Measurements from ENCODE around the gene C2orf78. TPM values are rescaled to one million over a fixed set of nuclear protein-coding genes. Genes with fewer than 3 reads are reported as not detected.
"Not testable (repeated sequence)": the region's sequence is repeated elsewhere in the genome, so short reads cannot be mapped to it uniquely, and the experiment has no call there.

The C2orf78 gene
- total RNA-seq, 1 donor from 2014 or later: not detected

DNA sequence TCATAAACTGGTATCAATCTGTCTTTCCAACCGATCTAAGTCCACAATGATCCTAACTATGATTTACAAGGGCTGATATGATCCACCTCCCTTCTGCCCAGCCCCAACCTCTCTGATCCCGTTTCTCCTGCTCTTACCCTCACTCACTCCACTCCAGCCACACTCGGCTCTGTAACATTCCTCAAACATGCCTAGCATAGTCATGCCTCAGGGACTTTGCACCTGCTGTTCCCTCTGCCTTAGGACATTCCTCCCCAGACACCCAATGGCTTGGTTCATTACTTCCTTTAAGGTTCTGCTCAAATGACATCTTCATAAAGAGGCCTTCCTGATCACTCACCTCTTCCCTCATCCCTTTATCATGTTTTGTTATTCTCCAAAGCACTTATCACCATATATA is 13.3 kb upstream of the C2orf78 start:
- no peaks in the 10 kb centered on the region for H3K9me3 Mint-ChIP-seq (ENCODE audit: unreplicated experiment)

DNA sequence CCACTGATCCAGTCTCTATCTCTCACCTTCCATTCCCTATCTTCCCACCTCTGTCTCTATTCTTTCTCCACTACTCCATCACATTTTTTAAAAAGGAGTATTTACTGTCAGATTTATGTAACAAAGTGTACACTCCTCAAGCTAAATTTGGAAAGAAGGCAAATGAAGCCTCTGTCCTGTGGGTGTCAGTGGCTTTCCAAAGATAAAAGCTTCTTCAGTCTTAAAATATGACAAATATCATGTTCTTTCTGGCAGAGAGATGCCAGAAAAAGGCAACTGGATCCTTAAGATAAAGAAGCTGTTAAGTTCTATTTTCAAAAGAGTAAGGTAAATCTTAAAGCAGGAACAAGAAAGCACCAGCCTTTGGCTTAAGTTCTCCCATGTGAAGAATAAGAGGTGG is 11.2 kb upstream of the C2orf78 start:
- TF ChIP-seq, protein P1, sequence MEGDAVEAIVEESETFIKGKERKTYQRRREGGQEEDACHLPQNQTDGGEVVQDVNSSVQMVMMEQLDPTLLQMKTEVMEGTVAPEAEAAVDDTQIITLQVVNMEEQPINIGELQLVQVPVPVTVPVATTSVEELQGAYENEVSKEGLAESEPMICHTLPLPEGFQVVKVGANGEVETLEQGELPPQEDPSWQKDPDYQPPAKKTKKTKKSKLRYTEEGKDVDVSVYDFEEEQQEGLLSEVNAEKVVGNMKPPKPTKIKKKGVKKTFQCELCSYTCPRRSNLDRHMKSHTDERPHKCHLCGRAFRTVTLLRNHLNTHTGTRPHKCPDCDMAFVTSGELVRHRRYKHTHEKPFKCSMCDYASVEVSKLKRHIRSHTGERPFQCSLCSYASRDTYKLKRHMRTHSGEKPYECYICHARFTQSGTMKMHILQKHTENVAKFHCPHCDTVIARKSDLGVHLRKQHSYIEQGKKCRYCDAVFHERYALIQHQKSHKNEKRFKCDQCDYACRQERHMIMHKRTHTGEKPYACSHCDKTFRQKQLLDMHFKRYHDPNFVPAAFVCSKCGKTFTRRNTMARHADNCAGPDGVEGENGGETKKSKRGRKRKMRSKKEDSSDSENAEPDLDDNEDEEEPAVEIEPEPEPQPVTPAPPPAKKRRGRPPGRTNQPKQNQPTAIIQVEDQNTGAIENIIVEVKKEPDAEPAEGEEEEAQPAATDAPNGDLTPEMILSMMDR (IDR thresholded peaks at IDR 0.05; ENCODE audit: unreplicated experiment): no peak
- peaks cover 42% of the 10 kb centered on the region for H3K36me3 Mint-ChIP-seq (ENCODE audit: low read depth, unreplicated experiment)
- H3K4me1 Mint-ChIP-seq (ENCODE audit: unreplicated experiment): no peaks in the 10 kb centered on the region
- H3K9me3 Mint-ChIP-seq (ENCODE audit: unreplicated experiment): no peaks in the 10 kb centered on the region
- no peak overlapping the region for H3K4me3 Mint-ChIP-seq (ENCODE audit: unreplicated experiment)
- H3K27me3 Mint-ChIP-seq (ENCODE audit: unreplicated experiment): peaks cover 1% of the 10 kb centered on the region
- no peak for DNase-seq (ENCODE audit: low spot score)
- no peak overlapping the region for H3K27ac Mint-ChIP-seq (ENCODE audit: unreplicated experiment)

More for the DNA sequence above, 13.3 kb upstream of the C2orf78 start:
- peaks cover 47% of the 10 kb centered on the region for H3K36me3 Mint-ChIP-seq (ENCODE audit: low read depth, unreplicated experiment)
- peaks cover under 1% of the 10 kb centered on the region for H3K27me3 Mint-ChIP-seq (ENCODE audit: unreplicated experiment)
- H3K27ac Mint-ChIP-seq (ENCODE audit: unreplicated experiment): no peak overlapping the region
- TF ChIP-seq, protein P1 (IDR thresholded peaks at IDR 0.05; ENCODE audit: unreplicated experiment): no peak
- no peak for DNase-seq (ENCODE audit: low spot score)
- no peak overlapping the region for H3K4me3 Mint-ChIP-seq (ENCODE audit: unreplicated experiment)
- no peaks in the 10 kb centered on the region for H3K4me1 Mint-ChIP-seq (ENCODE audit: unreplicated experiment)

DNA sequence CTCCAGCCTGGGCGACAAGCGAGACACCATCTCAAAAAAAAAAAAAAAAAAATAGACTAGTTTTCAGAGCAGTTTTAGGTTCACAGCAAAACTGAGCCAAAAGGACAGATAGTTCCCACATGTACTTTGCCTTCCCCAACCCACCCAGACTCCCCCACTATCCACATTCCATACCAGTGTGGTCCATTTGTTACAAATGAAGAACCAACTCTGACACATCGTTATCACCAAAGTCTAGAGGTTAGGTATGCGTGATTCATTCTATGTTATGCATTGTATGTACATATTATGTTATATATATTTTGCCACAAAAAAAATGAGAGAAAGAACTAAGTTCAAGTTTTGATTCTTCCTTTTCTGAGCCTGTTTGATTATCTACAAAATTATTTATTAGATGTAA is 7.6 kb upstream of the C2orf78 start:
- Mint-ChIP-seq H3K9me3 (ENCODE audit: unreplicated experiment) (no peaks in the 10 kb centered on the region), H3K36me3 (ENCODE audit: low read depth, unreplicated experiment) (peaks cover 25% of the 10 kb centered on the region), H3K27ac (ENCODE audit: unreplicated experiment) (no peak overlapping the region), H3K4me1 (ENCODE audit: unreplicated experiment) (peaks cover 4% of the 10 kb centered on the region), H3K27me3 (ENCODE audit: unreplicated experiment) (peaks cover 1% of the 10 kb centered on the region), H3K4me3 (ENCODE audit: unreplicated experiment) (no peak overlapping the region)
- no peak for DNase-seq (ENCODE audit: low spot score)
- TF ChIP-seq, protein P1 (IDR thresholded peaks at IDR 0.05; ENCODE audit: unreplicated experiment): no peak

DNA sequence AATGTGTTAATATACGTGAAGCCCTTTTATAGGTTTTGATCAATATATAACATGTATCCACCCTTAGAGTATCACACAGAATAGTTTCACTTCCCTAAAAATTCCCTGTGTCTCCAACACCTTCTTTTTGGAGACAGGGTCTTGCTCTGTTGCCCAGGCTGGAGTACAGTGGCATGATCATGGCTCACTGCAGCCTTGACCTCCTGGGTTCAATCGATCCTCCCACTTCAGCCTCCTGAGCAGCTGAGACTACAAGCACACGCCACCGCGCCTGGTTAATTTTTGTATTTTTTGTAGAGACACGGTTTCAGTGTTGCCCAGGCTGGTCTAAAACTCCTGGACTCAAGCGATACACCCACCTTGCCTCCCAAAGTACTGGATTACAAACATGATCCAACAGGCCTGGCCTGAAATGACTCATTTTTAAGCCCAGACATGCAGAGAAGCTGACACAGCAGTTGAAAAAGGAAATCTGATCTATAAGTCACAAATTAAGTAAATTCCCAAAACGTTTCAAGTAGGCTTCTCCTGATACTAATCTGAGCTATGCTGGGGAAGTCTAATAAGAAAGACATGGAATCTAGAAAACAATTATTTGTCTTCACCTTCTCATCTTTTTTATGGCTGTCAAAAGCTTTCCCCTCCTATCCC is 7.0 kb upstream of the C2orf78 start:
- no peaks in the 10 kb centered on the region for H3K9me3 Mint-ChIP-seq (ENCODE audit: unreplicated experiment)
- H3K4me3 Mint-ChIP-seq (ENCODE audit: unreplicated experiment): no peak overlapping the region
- TF ChIP-seq, protein P1 (IDR thresholded peaks at IDR 0.05; ENCODE audit: unreplicated experiment): no peak
- no peak for DNase-seq (ENCODE audit: low spot score)
- H3K27me3 Mint-ChIP-seq (ENCODE audit: unreplicated experiment): peaks cover 1% of the 10 kb centered on the region
- H3K27ac Mint-ChIP-seq (ENCODE audit: unreplicated experiment): no peak overlapping the region
- peaks cover 4% of the 10 kb centered on the region for H3K4me1 Mint-ChIP-seq (ENCODE audit: unreplicated experiment)
- H3K36me3 Mint-ChIP-seq (ENCODE audit: low read depth, unreplicated experiment): peaks cover 23% of the 10 kb centered on the region

DNA sequence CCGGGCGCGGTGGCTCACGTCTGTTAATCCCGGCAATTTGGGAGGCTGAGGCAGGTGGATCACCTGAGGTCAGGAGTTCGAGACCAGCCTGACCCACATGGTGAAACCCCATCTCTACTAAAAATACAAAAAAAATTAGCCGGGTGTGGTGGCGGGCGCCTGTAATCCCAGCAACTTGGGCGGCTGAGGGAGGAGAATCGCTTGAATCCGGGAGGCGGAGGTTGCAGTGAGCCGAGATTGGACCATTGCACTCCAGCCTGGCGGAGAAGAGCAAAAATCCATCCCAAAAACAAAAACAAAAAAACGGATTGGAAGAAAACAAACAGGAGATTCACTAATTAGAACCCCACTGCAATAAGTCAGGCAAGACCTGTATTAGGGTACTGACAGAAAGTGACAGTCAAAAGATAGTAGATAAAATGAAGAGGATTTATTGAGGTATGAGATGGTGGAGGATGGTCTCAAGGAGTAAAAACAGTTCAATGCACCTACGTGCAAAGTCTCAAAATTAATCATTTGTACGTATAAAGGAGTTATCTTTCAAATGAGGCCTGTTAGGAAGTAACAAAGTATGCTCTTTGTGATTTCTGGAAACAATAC is 5.0 kb upstream of the C2orf78 start:
- not testable (repeated sequence) for DNase-seq (ENCODE audit: low spot score); H3K9me3 Mint-ChIP-seq (ENCODE audit: unreplicated experiment); H3K27me3 Mint-ChIP-seq (ENCODE audit: unreplicated experiment); H3K4me1 Mint-ChIP-seq (ENCODE audit: unreplicated experiment)
- Mint-ChIP-seq H3K27ac (ENCODE audit: unreplicated experiment) (peak overlapping the region; percentile 96), H3K4me3 (ENCODE audit: unreplicated experiment) (peak overlapping the region; percentile 99), H3K36me3 (ENCODE audit: low read depth, unreplicated experiment) (peaks cover 15% of the 10 kb centered on the region)

Data from endothelial cell (in vitro differentiated cells).